Gastrocnemius medialis (tissue), 4 donors: Measurements from ENCODE around the gene GPC6. TPM values are rescaled to one million over a fixed set of nuclear protein-coding genes. Genes with fewer than 3 reads are reported as not detected.

ENCODE experiments used
- ATAC-seq, 2 donors: fragments of 150-250 bp; one replicate each; pipeline ENCODE4 v1.9.1; 2016
- DNase-seq, 2 donors: peaks; one replicate each; pipeline ENCODE4 v3.0.0-alpha.2; 2019
- H3K27ac ChIP-seq, 4 donors: fragments of 200-600 bp; sonication (generic); 1 replicate in 1 of 4; 2 replicates in 3 of 4; pipeline ENCODE4 v1.5.1; 2016 to 2018; ENCODE audit warnings: mild to moderate bottlenecking in 2 of 4, moderate library complexity in 1 of 4
- H3K27me3 ChIP-seq, 3 donors: fragments of 200-600 bp; sonication (generic) in 2 of 3; 1 replicate in 1 of 3; 2 replicates in 2 of 3; pipeline versions ENCODE4 v1.5.1 to v1.6.0; 2016 to 2019; ENCODE audit warnings: mild to moderate bottlenecking in 1 of 3, moderate library complexity in 1 of 3
- H3K36me3 ChIP-seq, 2 donors: fragments of 200-600 bp; sonication (generic) in 1 of 2; one replicate each; pipeline ENCODE4 v1.5.1; 2017 to 2018
- H3K4me1 ChIP-seq, 2 donors: fragments of 200-600 bp; sonication (generic) in 1 of 2; one replicate each; pipeline ENCODE4 v1.5.1; 2016 to 2017; ENCODE audit warnings: mild to moderate bottlenecking in 2 of 2
- H3K4me3 ChIP-seq, 4 donors: fragments of 200-600 bp; sonication (generic) in 3 of 4; 1 replicate in 1 of 4; 2 replicates in 3 of 4; pipeline ENCODE4 v1.5.1; 2016 to 2019; ENCODE audit warnings: mild to moderate bottlenecking in 2 of 4
- H3K9me3 ChIP-seq, 3 donors: fragments of 200-600 bp; sonication (generic) in 2 of 3; 1 replicate in 1 of 3; 2 replicates in 2 of 3; pipeline ENCODE4 v1.5.1; 2016 to 2019
- POLR2A ChIP-seq, 2 donors: fragments of 450-650 bp; IDR thresholded peaks; one replicate each; pipeline ENCODE4 v1.6.1; 2017; ENCODE audit warnings: antibody characterized with exemption in 2 of 2, mild to moderate bottlenecking in 2 of 2, moderate library complexity in 2 of 2
- in situ Hi-C, 4 donors: fragments of 200-750 bp; cut with MboI; loops; one replicate each; pipeline versions ENCODE4 v1.15.0 to v1.8.0; 2017; ENCODE audit warnings: low sequenced_read_pairs in 4 of 4
- intact Hi-C: fragments of 100-400 bp; cut with DNase I; formaldehyde crosslinking; loops from one replicate; pipeline ENCODE4 v1.15.1; 2023; ENCODE audit warnings: low total_unique reads
- total RNA-seq, 4 donors: library from RNA; depleted of rRNA; stranded (reverse); fragments of >200 nt; gene quantifications; one replicate each; pipeline versions ENCODE4 v1.1.0 to v1.2.3, GENCODE V29; 2016
- TF ChIP-seq, protein P1 (sequence below), 5 experiments: fragments of 450-650 bp in 3 of 5; fragments of 200-600 bp in 2 of 5; sonication (generic) in 2 of 5; IDR thresholded peaks in 4 of 5; conservative IDR thresholded peaks in 1 of 5; 1 replicate in 4 of 5; 2 replicates in 1 of 5; pipeline ENCODE4 v1.5.1; 2016 to 2019; ENCODE audit warnings: antibody characterized with exemption in 5 of 5, mild to moderate bottlenecking in 3 of 5, moderate library complexity in 3 of 5

The GPC6 gene
- total RNA-seq, 4 donors from 2014 or later = 0.47 to 0.88 (median 0.59) TPM

DNA sequence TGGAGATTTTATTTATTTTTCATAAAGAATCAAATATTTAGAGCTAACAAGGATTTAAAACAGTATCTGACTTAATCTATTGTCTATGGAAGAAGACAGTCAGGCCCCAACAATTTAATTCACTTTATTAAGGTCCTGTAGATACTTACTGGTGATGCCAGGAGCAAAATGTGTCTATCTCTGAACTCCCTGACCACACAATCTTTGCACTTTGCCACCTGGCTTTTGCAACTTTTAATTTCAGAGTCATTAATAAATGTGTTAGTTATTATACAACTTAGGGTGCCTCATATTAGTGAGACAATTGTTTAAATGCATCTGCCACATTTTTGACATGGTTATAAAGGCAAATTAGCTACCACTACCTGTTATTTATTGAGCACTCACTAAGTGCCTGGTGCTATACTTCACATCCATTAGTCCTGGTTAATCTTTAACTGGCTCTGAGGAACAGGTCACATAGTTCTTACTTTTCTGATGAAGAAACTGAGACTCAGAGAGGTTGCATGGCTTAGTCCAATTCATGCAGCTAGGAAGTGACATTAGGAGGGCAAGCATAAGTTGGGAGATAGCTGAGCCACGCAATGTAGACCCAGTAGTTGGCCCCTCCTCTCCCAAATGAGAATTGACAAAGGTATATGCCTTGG is 955.0 kb downstream of the GPC6 start:
- ATAC-seq = no peak
- in situ Hi-C loops = no loop called here
- DNase-seq = no peak
- intact Hi-C loops = no loop called here
- Histone ChIP-seq H3K9me3 (no peaks in the 10 kb centered on the region), H3K4me1 (no peaks in the 10 kb centered on the region), H3K4me3 (no peak overlapping the region), H3K27ac (no peak overlapping the region), H3K36me3 (no peaks in the 10 kb centered on the region), H3K27me3 (no peaks in the 10 kb centered on the region)
- no peak for TF ChIP-seq POLR2A (IDR thresholded peaks at IDR 0.05)
- TF ChIP-seq, protein P1, sequence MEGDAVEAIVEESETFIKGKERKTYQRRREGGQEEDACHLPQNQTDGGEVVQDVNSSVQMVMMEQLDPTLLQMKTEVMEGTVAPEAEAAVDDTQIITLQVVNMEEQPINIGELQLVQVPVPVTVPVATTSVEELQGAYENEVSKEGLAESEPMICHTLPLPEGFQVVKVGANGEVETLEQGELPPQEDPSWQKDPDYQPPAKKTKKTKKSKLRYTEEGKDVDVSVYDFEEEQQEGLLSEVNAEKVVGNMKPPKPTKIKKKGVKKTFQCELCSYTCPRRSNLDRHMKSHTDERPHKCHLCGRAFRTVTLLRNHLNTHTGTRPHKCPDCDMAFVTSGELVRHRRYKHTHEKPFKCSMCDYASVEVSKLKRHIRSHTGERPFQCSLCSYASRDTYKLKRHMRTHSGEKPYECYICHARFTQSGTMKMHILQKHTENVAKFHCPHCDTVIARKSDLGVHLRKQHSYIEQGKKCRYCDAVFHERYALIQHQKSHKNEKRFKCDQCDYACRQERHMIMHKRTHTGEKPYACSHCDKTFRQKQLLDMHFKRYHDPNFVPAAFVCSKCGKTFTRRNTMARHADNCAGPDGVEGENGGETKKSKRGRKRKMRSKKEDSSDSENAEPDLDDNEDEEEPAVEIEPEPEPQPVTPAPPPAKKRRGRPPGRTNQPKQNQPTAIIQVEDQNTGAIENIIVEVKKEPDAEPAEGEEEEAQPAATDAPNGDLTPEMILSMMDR (IDR thresholded peaks at IDR 0.05 in 4 of 5, conservative IDR thresholded peaks at IDR 0.05 in 1 of 5) = no peak

DNA sequence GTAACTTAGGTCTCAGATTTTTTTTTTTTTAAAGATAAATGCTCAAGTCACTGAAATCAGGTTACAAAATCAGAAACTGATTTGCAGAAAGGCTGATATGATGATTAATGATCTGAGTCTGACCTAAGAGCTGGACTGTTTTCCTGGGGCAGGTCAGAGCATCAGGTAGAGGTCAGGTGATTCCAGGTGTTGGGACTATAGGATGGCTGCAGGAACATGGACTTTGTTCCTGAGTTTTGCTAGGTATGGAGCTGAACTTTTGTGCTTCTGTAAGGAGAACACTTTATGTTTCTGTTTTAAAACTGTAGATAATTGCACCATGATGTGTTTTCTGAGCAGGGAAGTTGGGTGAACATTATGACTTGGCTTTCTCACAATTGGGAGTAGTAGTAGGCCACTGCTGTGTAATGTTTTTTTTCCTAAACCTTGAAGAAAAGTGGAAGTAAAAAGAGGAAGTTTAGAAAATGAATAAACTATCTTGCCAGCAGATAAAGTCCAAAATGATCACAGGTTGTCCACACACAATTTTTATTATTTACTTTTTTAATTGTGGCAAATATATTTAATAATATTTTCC is 955.7 kb downstream of the GPC6 start:
- DNase-seq = no peak
- Histone ChIP-seq H3K9me3 (no peaks in the 10 kb centered on the region), H3K36me3 (no peaks in the 10 kb centered on the region), H3K27me3 (no peaks in the 10 kb centered on the region), H3K4me1 (no peaks in the 10 kb centered on the region), H3K27ac (no peak overlapping the region), H3K4me3 (no peak overlapping the region)
- no peak for TF ChIP-seq POLR2A (IDR thresholded peaks at IDR 0.05)
- TF ChIP-seq, protein P1 (IDR thresholded peaks at IDR 0.05 in 4 of 5, conservative IDR thresholded peaks at IDR 0.05 in 1 of 5) = no peak
- in situ Hi-C loops = no loop called here
- intact Hi-C loops = no loop called here
- no peak for ATAC-seq

DNA sequence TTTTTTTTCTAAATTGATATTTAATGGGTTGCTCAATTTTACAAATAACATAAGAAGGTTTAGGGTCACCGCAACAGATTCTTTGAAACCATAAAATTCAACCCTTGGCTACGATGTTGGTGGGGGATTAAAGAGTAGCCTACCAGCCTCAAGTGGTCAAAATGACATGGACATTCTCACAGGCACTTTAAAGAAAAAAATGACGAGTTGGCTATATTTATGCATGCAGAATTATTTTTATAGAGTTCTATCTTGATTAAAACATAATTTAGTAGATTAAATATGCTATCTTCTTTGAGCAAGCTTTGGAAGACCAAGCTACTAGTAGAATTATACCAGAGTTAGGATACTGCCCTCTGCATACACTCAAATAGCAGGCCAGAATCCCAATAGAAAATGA is 959.9 kb downstream of the GPC6 start:
- no peak overlapping the region for H3K27ac ChIP-seq
- H3K4me3 ChIP-seq = no peak overlapping the region
- no peak for ATAC-seq
- in situ Hi-C loops = no loop called here
- no peaks in the 10 kb centered on the region for H3K36me3 ChIP-seq
- no peaks in the 10 kb centered on the region for H3K4me1 ChIP-seq
- no peaks in the 10 kb centered on the region for H3K27me3 ChIP-seq
- TF ChIP-seq, protein P1 (IDR thresholded peaks at IDR 0.05 in 4 of 5, conservative IDR thresholded peaks at IDR 0.05 in 1 of 5) = no peak
- TF ChIP-seq POLR2A (IDR thresholded peaks at IDR 0.05) = no peak
- no peaks in the 10 kb centered on the region for H3K9me3 ChIP-seq
- no peak for DNase-seq
- intact Hi-C loops = no loop called here

DNA sequence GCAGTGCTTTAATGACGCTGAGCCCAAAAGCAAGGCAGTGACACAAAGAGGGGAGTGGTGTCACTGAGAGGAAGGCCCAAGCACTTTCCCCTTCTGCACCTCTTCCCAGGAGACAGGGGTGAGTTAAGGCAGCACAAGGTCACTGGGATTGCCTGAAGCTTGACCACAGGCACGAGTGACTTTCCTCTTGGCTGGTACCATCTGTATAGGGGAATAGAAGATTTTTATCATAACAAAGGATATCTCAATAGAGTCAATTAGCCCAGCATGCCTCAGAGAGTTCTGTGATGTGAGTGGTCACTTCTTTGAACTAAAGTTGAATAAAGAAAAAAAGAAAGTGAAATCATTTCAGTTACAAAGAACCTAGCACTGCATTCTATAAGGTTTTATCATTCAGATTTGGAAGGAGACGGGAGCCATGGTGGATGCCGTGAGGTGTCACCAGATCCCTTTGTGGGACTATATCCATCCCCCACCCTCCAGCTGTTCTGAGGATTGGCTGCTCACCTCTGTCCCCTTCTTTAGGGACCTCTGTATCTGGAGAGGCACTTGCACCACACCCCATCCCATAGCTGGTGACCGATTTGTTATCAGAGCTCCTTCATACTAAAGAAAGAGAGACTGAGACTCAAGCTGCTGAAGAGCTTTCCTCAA is 961.7 kb downstream of the GPC6 start:
- no peak for TF ChIP-seq POLR2A (IDR thresholded peaks at IDR 0.05)
- TF ChIP-seq, protein P1 (IDR thresholded peaks at IDR 0.05 in 4 of 5, conservative IDR thresholded peaks at IDR 0.05 in 1 of 5) = no peak
- no peak overlapping the region for H3K27ac ChIP-seq
- intact Hi-C loops = no loop called here
- H3K4me1 ChIP-seq = no peaks in the 10 kb centered on the region
- in situ Hi-C loops = no loop called here
- ATAC-seq = no peak
- no peaks in the 10 kb centered on the region for H3K27me3 ChIP-seq
- no peaks in the 10 kb centered on the region for H3K9me3 ChIP-seq
- no peak for DNase-seq
- no peak overlapping the region for H3K4me3 ChIP-seq
- H3K36me3 ChIP-seq = no peaks in the 10 kb centered on the region
